GM13976 (cell line): Measurements from ENCODE around the gene KDM3B.
A peak's percentile ranks its signal among the peaks of the same experiment; 100 is the strongest.
"Not testable (repeated sequence)": the region's sequence is repeated elsewhere in the genome, so short reads cannot be mapped to it uniquely, and the experiment has no call there.

Source experiments
- DNase-seq: peaks from one replicate; pipeline ENCODE4 v3.0.0; 2012; ENCODE audit warnings: low spot score
- in situ Hi-C: fragments of 300-500 bp; cut with MboI; formaldehyde crosslinking; loops from one replicate; pipeline ENCODE4 v1.12.0; 2022; ENCODE audit warnings: low sequenced_read_pairs, mixed read lengths, inconsistent platforms; ENCODE audit not compliant: unreplicated experiment
- TF ChIP-seq, protein P1 (sequence below): IDR thresholded peaks from 2 replicates; pipeline ENCODE4 v1.5.1; 2012; ENCODE audit warnings: borderline replicate concordance, mild to moderate bottlenecking; ENCODE audit not compliant: insufficient read depth; ENCODE audit errors: extremely low read depth, missing control alignments, control extremely low read depth

Gene KDM3B, protein sequence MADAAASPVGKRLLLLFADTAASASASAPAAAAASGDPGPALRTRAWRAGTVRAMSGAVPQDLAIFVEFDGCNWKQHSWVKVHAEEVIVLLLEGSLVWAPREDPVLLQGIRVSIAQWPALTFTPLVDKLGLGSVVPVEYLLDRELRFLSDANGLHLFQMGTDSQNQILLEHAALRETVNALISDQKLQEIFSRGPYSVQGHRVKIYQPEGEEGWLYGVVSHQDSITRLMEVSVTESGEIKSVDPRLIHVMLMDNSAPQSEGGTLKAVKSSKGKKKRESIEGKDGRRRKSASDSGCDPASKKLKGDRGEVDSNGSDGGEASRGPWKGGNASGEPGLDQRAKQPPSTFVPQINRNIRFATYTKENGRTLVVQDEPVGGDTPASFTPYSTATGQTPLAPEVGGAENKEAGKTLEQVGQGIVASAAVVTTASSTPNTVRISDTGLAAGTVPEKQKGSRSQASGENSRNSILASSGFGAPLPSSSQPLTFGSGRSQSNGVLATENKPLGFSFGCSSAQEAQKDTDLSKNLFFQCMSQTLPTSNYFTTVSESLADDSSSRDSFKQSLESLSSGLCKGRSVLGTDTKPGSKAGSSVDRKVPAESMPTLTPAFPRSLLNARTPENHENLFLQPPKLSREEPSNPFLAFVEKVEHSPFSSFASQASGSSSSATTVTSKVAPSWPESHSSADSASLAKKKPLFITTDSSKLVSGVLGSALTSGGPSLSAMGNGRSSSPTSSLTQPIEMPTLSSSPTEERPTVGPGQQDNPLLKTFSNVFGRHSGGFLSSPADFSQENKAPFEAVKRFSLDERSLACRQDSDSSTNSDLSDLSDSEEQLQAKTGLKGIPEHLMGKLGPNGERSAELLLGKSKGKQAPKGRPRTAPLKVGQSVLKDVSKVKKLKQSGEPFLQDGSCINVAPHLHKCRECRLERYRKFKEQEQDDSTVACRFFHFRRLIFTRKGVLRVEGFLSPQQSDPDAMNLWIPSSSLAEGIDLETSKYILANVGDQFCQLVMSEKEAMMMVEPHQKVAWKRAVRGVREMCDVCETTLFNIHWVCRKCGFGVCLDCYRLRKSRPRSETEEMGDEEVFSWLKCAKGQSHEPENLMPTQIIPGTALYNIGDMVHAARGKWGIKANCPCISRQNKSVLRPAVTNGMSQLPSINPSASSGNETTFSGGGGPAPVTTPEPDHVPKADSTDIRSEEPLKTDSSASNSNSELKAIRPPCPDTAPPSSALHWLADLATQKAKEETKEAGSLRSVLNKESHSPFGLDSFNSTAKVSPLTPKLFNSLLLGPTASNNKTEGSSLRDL (N-terminal part only)

DNA sequence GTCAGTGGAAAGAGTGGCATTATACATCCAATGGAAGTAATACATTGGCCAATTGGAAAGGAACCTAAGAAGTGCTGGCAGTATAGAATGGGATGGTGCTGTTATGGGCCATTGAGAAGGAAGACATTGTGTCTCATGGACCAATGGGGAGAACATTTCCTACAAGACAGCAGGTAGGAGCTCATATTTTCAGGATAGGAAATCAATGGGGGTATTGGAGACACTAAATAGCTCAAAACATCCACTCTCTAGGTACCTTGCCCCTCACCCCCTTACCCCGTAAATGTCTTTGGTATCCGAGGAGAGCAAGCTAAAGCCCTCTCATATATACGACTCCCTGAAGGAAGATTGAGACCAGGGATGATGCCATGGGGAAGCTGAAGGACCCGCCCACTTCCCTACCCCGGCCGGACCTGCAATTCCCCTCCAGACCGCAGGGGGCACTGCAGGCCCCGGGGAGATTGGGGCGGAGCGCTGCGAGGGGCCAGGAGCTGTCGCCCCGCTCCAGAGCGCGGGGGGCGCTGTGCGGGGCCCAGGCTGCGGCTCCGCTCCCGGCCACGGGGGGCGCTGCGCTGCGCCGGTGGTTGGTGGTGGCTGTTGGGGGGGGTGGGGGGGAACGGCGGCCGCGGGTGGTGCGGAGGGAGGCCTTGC lies at the start of gene KDM3B:
Gene KDM3B (plus strand): TSS at position 615 of the 651 bp plus-strand sequence. CDS start 111 bp downstream, outside the sequence.
- TF ChIP-seq, protein P1, sequence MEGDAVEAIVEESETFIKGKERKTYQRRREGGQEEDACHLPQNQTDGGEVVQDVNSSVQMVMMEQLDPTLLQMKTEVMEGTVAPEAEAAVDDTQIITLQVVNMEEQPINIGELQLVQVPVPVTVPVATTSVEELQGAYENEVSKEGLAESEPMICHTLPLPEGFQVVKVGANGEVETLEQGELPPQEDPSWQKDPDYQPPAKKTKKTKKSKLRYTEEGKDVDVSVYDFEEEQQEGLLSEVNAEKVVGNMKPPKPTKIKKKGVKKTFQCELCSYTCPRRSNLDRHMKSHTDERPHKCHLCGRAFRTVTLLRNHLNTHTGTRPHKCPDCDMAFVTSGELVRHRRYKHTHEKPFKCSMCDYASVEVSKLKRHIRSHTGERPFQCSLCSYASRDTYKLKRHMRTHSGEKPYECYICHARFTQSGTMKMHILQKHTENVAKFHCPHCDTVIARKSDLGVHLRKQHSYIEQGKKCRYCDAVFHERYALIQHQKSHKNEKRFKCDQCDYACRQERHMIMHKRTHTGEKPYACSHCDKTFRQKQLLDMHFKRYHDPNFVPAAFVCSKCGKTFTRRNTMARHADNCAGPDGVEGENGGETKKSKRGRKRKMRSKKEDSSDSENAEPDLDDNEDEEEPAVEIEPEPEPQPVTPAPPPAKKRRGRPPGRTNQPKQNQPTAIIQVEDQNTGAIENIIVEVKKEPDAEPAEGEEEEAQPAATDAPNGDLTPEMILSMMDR: peak; percentile 100
- in situ Hi-C loops: no loop called here
- peak; percentile 96 for DNase-seq

DNA sequence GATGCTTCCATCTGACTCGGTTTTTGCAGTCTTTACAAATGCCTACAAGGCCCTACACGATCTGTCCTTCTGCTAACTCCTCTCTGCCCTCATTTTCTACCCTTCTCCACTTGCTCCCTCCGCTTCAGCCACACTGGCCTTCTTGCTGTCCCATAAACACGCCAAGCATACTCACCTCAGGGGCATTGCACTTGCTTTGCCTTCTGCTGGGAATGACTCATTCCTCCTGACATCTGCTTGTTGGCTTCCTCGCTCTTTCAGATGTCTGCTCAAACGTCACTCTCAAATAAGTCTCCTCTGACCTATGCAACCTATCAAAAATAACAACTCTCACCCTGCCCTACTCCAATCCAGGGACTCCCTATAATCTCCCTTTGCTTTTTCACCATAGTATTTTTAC lies 49.1 kb upstream of the KDM3B start:
- TF ChIP-seq, protein P1: no peak
- no peak for DNase-seq
- in situ Hi-C loops: no loop called here

DNA sequence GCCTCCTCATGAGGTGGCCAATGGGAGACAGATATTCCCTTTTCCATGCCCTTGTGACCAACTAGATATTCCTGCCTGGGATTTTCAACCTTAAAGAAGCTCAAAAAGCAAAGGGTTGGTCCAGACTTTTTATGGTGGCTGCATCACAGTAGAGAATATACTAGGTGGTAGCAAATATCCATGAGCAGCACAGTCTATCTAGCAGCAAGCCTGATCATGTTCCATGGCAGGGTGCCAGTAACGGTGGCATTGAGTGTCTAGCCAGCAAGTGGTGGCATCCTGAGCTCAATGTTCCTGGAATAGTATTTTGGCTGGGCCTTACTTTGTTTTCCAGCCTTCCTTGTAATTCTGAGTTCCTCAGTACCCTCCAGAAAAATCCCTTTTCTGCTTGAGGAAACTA lies 46.7 kb upstream of the KDM3B start:
- no peak for DNase-seq
- in situ Hi-C loops: no loop called here
- TF ChIP-seq, protein P1: no peak

DNA sequence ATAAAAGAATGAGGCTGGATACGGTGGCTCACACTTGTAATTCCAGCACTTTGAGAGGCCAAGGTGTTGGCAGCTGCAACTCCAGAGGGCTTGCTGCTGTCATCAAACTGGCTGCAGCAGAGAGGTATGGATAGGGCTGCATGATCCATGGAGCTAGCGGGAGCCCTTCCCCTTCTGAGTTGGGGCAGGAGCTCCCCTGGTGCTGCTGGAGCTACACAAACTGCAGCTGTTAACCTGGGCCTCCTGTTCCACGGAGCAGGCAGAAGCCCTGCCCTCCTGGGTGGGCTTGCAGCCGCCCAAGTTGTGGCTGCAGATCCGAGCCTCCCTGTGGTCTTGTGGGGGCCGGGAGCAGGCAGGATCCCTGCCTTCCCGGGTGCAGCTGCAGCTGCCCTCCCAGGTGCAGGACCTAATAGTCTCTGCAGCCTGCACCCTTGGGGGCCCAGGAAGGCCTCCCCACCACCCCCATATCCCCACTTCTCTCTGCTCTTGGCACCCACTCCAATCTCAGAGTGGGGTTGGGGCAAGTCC lies 36.7 kb upstream of the KDM3B start:
- in situ Hi-C loops: no loop called here
- TF ChIP-seq, protein P1: no peak
- DNase-seq: no peak

DNA sequence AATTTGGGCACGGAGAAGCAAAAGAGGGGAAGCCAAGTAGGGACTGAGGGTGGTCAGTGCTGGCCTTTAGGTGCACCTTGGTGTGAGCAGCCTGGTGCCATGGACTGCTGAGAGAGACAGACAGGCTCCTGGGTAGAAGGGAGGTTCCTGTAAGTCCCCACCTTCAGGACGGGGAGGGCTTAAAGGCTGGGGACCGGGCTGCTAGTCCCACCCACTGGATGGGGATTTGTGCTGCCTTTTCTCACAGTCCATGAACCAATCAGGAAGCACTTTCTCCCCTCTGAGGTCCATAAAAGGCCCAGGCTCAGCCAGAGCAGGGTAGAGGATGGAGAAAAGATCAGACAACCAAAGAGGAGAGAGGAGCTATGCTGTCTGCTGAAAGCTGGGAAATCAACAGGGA lies 36.1 kb upstream of the KDM3B start:
- no peak for DNase-seq
- in situ Hi-C loops: no loop called here
- TF ChIP-seq, protein P1: no peak

DNA sequence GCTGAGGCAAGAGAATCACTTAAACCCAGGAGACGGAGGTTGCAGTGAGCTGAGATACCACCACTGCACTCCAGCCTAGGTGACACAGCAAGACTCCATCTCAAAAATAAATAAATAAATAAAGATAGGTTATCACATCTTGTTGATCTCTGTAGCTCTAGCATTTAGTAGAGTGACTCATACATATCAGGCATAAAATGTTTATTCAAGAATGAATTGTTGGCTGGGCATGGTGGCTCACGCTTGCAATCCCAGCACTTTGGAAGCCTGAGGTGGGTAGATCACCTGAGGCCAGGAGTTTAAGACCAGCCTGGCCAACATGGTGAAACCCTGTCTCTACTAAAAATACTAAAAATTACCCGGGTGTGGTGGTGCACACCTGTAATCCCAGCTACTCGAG lies 34.3 kb upstream of the KDM3B start:
- in situ Hi-C loops, DNase-seq: not testable (repeated sequence)
